T-helper 1 cell (primary cell): Measurements from ENCODE around the gene PRPSAP2.
"Not testable (repeated sequence)": the region's sequence is repeated elsewhere in the genome, so short reads cannot be mapped to it uniquely, and the experiment has no call there.

Experiments
- DNase-seq, 5 donors: peaks; one replicate each; pipeline ENCODE4 v3.0.0-alpha.2; 2012 to 2020

Gene PRPSAP2

DNA sequence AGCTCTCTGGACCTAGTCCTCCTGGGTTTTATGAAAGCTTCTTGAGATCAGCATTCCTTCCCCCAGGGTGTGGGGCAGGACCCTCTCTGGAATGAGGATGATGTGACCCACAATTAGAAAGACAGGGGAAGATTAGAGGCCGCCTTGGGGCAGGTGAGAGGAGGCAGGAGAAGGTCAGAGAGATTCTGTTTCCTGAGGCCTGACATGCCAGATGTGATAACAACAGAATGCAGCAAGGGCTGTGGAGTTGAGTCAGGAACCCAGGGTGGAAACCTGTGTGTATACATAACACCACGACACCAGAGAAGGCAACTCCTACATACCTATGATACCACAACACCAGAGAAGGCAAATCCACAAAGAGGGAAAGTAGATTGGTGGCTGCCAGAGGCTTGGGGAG lies 88.6 kb downstream of the PRPSAP2 start:
- no peak for DNase-seq

DNA sequence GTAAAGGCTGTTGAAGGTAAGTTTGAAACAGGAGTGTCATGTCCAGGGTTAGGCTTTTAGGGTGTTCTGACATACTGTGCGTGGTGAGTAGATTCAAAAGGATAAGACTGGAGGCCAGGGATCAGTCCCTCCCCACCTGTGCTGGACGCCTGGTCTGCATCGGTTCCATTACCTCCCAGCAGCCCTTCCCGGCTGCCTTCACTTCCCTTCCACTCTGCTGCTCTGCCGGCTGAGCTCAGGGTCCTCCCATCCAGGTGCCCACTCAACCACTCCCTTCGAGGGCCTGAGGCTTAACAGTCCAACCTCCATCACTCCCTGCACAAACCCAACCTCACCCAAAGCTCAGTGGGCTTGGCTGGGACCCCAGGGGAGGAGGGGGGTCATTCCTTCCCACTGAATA lies 89.9 kb downstream of the PRPSAP2 start:
- no peak for DNase-seq

DNA sequence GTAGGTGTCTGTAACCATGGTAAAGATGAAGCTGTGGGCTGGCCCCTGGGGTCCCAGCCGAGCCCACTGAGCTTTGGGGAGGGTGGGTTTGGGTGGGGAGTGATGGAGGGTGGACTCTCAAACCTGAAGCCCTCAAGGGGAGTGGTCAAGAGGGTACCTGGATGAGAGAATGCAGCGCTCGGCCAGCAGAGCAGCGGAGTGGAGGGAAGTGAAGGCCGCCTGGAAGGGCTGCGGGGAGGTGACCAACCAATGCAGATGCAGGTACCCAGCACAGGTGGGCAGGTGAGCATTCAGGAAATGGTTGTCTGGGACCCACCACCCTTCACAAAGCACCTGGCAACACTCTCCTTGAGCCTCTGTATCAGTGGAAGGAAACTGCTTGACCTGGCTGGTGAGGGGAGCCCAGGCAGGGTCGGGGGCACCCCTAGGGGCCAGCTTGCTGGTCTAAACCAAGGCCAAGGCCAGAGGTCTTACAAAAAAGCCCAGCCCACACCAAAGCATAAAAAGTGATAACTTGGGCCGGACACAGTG lies 90.6 kb downstream of the PRPSAP2 start:
- DNase-seq, result no peak

DNA sequence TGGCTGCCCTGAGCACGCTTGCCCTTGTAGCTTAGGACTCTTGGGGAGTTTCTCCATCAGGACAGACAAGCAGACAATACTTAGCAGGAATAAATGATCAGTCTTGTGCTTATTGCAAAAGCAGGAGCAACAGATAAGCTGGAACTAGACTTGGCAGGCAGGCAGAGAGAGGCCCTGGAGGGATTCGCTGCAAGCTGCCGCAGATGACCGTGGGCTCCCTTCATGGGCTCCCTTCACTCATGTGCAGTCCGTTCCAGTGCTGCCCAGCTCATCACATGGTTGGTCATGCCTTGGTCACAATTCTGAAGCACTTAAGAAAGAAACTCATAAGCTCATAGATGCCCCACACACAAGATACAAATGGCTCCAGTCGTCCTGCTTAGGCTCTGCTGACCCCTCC lies 91.6 kb downstream of the PRPSAP2 start:
- no peak for DNase-seq

DNA sequence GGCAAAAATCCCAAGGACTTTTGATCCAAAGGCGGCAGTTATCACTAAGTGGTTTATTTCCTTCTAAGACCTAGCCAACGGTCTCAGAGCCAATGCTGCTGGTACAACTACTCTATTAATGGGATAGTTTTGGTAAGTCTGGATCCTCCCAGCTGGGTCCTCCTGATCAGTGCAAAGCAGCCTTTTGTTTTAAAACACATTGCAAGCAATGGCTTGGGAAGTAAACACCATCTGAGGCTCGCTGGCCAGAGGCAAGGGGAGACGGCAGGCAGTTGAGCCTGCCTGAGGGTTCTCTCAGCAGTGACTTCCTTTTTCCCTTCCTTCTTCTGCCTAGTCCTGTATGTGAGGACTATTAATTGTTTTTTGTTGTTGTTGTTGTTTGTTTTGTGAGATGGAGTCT lies 92.4 kb downstream of the PRPSAP2 start:
- no peak for DNase-seq

DNA sequence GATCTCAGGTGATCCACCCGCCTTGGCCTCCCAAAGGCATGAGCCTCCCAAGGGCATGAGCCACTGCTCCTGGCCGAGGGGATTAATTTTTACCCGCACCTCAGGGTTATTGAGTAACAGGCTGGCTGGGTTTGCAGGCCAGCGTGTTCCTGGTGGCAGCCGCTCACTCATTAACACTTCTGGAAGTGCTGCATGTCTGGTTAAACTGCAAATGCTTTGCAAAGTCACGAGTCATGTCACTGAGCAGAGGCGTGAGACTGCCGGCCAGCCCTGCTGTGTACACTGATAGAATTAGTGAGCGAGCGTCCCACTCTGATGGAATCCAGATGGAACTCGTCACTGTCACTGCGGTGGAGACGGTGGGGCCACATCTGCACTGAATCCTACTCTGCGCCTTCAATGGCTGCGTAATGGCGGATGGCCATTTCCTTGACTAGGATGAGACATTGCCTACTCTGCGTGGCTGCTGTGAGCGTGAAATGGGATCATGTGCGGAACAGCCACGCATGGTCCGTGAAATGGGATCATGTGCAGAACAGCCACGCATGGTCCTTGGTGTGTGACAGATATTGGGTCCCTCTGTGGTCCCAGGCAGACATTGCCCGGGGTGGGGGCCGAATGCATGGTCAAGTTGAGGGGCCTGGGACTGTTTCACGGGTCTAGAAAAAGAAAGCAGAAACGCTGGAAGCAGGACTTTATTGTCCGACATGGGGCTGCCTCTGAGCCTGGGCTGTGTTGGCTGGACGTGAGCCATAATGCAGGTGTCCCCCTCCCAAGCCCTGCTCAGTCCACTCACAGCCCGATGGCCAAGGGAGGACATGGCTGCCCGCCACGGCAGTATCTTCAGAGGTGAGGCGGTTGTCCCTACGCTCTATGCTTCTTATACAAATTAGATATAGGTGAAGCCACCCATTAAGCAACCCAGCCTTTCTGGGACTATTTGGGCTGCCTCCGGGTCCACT lies 93.3 kb downstream of the PRPSAP2 start:
- DNase-seq, result no peak

DNA sequence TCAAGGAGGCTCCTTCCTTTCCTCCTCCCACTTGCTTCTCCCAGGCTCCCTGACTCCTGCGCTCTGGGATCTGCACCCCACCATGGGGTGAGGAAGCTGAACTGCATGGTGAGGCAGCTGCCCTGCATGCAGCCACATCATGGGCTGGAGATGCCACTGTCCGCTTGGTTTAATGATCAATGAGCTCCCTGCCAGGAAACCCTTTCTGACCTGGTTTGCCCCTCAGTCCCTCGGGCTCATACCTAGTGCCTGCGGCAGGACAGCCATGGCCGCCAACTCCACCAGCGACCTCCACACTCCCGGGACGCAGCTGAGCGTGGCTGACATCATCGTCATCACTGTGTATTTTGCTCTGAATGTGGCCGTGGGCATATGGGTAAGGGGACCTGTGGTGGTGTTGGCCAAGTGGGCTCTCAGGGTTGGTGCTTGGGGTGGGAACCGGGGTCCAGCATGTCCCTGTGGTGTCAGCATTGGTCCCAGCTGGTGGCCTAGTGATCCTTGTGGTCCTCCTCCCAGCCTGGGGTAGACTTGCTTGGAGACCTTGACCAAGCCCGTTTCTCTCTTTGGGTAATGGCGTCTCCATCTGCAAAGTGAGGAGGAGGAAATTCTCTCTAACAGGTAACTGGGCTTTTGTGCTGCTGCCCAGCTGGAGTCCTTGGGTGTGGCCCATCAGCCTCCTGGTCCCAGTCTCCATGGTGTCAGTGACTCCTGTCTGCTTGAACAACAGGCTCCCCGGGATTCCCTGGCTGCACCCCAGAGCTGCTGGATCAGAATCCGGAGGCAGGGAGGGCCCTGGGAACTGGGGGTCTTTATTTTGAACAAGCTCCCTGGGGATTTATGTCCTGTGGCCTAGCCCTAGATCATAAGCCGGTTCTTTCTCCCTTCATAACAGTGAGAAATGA lies 94.3 kb downstream of the PRPSAP2 start, which contains the start of gene SLC5A10:
Gene SLC5A10, plus strand, starts transcription at position 225 of the 902 bp plus-strand sequence. Its CDS starts 41 bp downstream, at position 266.
- DNase-seq, result no peak

DNA sequence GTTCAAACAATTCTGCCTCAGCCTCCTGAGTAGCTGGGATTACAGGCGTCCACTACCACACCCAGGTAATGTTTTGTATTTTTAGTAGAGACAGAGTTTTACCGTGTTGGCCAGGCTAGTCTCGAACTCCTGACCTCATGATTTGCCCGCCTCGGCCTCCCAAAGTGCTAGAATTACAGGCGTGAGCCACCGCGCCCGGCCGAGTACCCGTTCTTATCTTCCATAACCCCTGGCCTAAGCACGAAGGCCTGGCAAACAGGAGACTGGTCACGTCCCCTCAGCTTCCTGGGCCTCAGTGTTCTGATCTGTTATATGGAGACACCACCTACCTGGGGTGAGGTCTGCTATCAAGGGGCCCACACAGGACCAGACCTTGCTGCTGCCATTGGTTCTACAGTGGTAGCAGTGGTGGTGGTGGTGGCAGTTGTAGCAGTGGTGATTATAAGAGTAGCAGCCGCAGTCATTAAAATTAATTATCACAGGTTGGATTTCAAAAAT lies 95.3 kb downstream of the PRPSAP2 start:
- DNase-seq, result no peak

DNA sequence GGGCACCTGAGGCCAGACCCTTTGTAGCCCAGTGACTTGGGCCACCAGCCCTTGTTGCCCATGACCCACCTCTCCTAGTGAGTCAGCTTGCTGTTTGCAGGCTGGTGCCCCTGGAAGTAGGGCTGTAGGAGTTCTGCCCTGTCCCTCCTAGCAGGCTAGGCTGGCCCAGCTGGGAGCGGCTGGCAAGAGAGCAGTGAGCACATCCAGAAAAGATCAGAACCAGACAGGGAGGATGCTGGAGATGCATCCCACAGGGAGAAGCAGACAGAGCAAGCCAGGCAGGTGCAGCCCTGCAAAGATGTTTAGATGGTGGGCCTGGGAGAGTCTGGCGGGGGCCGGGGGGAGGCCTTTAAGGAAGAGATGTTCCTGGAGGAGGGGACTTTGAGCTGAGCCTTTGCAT lies 96.4 kb downstream of the PRPSAP2 start:
- DNase-seq, result no peak

DNA sequence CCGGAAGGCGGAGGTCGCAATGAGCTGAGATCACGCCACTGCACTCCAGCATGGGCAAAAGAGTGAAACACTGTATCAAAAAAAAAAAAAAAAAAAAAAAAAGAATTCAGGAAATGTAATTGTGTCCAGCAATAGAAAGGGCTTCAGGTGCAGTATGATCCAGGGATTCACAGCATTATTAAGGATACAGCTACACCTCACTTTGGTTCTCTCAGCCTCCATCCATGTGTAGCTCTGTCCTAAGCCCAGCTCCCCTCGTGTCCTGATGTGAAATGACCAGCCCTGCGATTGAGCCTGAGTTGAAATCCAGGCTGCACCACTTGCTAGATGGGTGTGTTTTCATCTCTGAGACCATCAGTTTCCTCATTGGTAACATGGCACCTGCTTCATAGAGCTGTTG lies 97.1 kb downstream of the PRPSAP2 start:
- no peak for DNase-seq

DNA sequence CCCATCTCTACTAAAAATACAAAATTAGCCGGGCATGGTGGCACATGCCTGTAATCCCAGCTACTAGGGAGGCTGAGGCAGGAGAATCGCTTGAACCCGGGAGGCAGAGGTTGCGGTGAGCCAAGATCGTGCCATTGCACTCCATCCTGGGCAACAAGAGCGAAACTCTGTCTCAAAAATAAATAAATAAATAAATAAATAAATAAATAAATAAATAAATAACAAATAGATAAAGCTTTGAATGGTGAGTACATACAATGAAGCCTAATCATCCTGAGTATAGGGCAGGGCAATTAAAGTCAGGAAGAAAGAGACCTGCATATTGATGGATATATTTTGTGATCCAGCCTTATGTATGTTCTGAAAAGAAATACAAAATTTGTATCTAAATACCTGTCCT lies 98.1 kb downstream of the PRPSAP2 start:
- not testable (repeated sequence) for DNase-seq

DNA sequence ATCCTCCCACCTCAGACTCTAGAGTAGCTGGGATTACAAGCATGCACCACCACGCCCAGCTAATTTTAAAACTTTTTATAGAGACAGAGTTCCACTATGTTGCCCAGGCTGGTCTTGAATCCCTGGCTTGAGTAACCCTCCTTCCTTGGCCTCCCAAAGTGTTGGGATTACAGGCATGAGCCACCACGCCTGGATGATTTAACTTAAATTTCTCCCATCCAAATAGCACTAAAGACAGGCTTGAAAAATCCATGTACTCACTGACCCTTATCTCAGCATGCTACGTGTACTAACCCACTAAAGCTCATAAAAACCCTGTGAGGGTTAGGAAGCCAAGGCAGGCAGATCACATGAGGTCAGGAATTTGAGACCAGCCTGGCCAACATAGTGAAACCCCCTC lies 98.7 kb downstream of the PRPSAP2 start:
- no peak for DNase-seq

DNA sequence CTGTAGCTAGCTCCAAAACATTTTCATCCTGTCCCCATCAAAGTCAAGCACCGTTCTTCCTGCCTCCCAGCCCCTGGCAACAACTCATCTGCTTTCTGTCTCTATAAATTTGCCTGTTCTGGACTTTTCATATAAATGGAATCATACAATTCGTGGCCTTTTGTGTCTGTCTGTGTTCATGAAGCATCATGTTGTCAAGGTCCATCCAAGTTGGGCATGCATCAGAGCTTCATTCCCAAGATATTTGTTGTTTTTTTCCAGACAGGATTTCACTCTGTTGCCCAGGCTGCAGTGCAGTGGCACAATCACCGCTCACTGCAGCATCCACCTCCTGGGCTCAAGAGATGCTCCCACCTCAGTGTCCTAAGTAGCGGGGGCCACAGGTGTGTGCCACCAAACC lies 99.9 kb downstream of the PRPSAP2 start:
- no peak for DNase-seq

DNA sequence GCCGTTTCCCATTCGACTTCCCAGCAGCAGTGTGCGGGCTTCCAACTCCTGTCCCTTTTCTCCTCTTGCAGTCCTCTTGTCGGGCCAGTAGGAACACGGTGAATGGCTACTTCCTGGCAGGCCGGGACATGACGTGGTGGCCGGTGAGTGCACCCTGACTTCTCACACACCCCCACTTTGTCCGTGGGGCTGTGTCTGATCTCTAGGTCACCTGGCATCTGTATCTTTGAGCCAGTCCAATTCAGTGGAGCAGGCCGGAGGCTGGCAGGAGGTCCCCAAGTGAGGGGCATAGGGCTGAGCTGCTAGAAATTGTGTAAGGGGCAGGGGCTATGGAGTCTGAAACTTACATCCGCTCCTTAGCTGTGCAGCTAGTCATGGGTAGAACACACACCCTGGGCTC lies 100.7 kb downstream of the PRPSAP2 start:
- DNase-seq, result no peak

DNA sequence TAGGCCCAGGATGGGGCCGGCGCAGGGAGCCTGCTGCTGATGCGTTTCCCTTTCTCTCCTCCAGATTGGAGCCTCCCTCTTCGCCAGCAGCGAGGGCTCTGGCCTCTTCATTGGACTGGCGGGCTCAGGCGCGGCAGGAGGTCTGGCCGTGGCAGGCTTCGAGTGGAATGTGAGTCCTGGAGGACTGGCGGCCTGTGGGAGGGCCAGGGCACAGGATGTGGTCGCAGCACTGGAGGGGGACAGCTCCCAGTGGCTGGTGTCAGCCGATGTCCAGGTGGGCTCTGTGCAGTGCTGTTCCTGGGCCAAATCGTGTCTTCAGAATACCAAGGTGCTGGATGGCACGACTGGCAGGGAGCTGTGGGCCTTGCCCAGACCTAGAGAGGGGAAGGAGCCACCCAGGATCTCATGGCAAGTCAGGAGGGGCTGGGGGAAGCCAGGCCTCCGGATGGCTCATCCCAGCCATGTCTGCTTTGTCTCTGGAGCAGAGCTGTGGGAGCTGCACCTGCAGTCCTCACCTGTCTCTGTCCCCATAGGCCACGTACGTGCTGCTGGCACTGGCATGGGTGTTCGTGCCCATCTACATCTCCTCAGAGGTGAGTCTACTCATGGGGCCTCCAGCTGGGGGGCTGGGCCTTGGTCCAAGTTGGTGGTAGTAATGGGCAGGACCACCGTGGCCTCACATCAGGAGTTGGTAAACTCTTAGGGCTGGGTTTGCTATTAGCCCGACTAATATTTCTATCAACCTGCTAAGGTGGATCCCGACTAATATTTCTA lies 101.3 kb downstream of the PRPSAP2 start:
- no peak for DNase-seq

DNA sequence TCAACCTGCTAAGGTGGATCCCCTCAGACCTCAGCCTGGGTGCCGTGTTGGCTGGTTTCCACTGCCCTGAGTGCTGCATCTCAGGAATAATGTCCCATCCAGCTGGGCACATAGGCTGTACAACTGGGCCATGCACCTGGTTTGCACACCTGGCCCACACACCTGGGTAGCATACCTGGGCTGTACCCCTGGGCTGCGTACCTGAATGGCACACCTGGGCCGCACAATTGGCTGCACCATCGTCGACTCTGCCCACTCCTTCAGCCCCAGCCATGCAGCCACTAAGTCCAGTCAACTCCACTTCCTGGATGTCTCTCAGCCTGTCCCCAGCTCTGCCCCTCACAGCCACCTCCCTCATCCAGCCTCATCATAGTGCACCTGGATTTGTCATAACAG lies 101.9 kb downstream of the PRPSAP2 start:
- DNase-seq, result no peak

DNA sequence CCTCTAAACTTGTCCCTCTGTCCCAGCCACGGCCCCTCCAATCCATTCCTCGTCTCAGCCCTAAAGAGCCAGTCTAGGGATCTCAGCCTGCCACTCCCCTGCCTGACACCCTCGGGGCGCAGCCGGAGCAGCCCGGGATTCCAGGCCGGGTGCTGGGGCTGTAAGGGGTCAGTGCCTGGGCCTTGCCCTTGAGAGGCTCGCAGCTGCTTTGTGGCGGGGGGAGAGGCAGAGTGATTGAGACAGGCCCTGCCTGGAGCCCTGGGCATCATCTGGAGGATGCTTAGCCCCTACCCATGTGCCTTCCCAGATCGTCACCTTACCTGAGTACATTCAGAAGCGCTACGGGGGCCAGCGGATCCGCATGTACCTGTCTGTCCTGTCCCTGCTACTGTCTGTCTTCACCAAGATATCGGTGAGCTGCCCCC lies 102.3 kb downstream of the PRPSAP2 start:
- DNase-seq, result no peak

DNA sequence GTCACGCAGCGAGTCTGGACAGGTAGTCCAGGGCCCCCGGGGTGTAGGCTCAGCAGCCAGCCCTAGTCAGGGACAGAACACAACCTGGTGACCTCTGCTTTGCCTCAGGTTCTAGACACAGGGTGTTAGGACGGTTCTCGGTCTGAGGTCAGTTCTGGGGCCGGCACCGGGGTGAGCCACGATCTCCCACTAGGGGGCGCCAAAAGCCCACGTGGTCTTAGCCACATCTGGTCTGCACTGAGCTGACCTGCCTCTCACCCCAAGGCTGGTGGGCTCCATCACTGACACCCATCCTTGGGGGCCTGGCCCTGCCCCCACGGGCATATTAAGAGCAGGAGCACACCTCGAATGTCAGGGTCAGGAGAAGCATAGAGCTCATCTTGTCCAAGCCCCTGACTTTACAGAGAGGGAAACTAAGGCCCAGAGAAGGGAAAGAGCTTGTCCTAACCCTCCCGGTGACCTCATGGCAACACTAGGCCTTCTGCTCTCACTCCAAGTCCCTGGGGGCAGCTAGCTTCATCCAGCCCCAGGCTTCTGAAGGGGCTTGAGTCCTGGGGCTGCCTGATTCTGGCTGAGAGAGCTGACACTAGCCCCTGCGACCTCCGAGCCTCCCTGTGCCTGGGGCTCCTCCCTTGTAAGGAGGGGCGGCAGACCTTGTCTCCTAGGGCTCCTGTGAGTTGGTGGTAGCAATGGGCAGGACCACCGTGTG lies 103.0 kb downstream of the PRPSAP2 start:
- DNase-seq, result peak; percentile 40 to 65 (median 63)

DNA sequence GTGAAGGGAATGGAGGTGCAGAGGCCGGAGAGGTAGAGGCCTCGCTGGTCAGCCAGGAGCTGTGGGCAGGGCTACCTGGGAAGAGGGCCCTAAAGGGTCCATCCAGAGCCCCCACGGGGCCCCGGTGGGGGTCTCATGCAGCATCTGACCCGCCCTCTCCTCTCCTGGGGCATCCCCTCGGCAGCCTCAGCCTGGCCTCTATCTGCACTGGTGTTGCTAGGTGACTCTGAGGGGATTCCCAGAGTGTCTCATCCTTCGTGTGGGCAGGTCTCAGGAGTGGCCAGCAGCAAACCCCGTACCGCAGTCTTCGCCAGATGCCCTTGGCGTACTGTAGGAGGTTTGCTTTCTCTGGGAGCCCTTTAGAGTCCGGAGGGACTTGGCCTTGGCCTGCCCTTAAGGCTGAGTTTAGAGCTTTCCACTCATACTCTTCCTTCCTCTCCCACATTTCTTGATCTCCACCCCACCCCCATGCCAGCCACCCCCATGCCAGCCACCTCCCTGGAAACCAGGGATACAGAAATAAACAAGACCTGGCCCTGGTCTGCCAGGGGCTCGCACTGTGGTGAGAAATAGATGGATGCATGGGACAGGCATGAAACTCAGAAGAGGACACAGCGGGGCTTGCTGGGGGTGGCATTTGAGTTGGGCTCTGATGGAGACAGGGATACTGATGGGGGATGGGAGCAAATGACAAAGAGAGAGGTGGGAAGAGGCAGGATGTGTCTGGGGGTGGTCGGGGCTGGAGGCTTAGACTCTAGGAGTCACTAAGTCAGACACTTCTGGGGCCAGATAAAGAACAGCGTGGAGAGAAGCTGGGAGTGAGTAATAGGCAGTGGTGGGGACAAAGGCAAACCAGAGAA lies 103.9 kb downstream of the PRPSAP2 start:
- no peak for DNase-seq

DNA sequence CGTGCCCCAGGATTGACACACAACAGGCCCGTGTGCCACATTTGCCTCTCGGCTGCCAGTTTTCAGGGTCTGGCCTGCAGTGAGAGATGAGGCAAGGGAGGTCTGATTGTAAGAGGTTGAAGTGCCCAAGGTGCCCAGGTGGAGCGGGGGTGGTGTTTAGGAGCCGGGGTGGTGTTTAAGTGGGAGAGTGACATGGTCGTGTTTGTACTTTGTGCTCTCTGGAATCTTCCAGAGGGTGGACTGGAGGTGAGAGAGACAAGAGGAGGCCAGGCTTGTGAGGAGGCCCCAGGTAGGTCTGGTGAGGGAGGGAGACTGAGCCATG lies 104.5 kb downstream of the PRPSAP2 start:
- DNase-seq, result no peak
